HG03039 (cell line): ENCODE data around the gene NELL1.

ENCODE experiments used
- ATAC-seq: cut with Tn5 transposase; IDR thresholded peaks from one replicate; pipeline ENCODE4 v1.9.1; 2021; ENCODE audit warnings: mild to moderate bottlenecking, moderate library complexity; ENCODE audit not compliant: unreplicated experiment

Gene NELL1

DNA sequence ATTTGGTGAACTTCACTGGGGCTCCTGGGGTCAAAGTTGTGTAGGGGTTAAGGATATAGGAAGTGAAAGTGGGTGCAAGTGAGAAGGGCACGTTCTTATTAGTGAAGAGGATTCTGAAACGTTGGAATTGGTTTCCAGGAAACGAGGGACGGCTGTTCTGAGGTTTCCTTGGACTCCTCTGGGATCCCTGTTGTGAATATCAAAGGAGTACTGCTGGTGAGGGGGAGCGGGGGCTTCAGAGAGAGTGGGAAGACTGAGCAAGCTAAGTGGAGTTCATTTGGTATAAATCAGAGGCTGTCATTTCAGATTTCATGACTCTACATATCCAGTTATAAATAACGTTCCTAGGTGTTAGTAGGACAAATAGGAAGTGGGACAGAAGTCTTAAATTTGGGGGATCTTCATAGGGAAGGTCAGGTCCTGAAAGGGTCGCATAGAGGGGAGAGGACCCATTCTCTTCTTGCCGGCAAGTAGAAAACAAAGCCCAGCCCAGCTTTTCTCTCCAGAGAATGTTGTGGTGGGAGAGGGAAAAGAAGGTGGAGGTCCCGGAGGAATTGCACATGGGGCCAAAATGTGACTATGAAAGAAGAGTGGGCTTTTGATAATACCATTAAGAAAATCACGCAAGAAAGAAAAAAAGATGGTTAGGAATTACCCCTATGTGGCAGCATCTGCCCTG, 1.1 kb upstream of the NELL1 start:
- no peak for ATAC-seq

DNA sequence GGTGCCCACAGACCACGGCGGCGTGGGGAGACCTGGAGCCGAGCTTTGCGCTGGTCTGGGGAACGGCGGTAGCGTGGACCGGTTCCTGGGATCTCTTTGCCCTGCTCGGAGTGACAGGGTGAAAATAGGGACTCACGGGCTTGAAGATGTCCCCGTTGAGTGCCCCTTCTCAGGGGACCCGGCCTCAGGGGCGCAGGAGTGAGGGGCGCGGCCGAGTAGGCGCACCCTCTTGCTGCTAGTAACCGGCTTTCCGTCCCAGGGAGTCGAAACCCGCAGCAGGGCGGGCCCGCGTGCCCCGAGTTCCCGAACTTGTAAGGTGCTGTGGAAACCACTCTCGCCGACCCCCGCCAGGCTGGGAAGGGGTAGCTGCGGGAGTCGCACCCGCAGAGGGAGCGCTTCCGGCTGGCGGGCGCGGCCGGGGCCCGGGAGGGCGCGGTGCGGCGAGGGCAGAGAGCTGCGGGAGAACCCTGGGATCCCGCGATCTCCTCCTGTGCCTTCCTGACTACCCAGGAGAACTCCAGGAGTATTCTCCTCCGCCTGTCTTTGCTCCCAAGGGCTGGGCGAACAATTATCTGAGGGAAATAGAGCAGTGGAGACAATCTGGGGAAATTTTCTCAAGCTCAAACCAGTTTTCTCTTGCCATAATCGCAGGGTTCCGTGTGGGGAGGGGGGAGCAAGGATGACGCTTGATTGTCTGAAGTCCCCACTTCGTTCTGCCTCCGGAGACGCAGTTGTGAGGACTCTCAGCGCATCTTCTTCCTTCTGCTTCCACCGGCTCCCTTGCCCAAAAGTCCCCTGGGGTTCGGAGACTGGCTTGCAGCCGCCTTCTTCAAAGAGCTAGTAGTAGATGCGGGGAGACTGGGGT, 666 bp downstream of the NELL1 start:
- ATAC-seq = no peak

GRCh38 chr11:20670932-20671403, 1.6 kb downstream of the NELL1 start:
- no peak for ATAC-seq

- no peak for ATAC-seq
These were observed 2.6 kb downstream of the NELL1 start for GRCh38 chr11:20671856-20672546.

DNA sequence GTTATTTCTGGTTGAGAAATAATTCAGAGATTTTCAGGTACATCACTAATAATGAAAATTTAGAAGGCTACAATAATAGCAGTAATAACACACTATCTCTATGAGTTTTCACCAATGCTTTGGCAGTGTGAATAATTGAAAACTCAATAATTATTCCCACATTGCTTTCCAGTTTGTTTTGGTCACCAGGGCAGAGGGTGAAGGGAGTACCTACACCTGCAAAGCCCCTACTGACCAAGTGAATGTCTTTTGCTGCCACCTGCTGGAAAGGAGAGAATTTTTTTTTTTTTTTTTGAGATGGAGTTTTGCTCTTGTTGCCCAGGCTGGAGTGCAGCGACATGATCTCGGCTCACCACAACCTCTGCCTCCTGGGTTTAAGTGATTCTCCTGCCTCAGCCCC, 3.2 kb downstream of the NELL1 start:
- ATAC-seq = no peak

DNA sequence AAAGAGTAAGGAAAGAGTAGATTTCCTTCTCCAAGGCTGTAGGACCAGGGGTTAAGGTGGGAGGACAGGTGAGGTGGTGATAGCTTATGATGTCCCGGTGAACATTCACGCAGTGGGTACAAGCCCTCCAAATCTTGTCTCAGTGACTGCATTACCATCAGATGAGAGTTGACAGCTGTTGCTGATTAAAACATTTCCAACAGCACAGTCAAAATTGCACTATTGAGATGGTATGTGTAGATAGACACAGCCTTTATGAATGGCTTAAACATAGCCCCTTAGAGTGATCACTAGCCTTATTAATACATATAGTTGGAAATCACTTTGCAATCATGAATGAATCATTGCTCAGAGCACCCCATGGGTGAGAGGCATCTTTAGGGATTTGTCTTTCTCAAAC, 7.3 kb downstream of the NELL1 start:
- no peak for ATAC-seq

GRCh38 chr11:20688761-20689160, 19.4 kb downstream of the NELL1 start:
- ATAC-seq = no peak

- ATAC-seq = no peak
These were observed 38.5 kb downstream of the NELL1 start for GRCh38 chr11:20707876-20708275.

GRCh38 chr11:20712912-20713311, 43.5 kb downstream of the NELL1 start:
- no peak for ATAC-seq

DNA sequence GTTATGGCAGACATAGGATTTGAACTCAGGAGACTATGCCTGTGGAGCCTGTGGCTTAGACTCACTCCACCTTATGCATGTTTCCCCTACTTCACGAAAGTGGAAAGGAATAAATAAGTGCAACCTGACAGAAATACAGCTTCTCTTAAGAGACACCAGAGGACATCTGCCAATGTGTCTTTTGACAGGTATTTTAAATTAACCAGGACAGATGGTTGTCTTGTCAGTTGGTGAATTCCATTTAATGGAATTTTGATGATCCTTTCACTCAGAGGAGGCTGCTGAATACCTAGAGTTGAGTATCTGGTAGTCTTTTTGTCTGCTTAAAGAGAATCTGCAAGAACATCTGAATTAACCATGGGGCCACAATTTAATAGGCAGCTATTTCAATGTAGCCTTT, 46.1 kb downstream of the NELL1 start:
- no peak for ATAC-seq

GRCh38 chr11:20715931-20716330, 46.5 kb downstream of the NELL1 start:
- ATAC-seq = no peak

GRCh38 chr11:20719821-20720220, 50.4 kb downstream of the NELL1 start:
- ATAC-seq = no peak

DNA sequence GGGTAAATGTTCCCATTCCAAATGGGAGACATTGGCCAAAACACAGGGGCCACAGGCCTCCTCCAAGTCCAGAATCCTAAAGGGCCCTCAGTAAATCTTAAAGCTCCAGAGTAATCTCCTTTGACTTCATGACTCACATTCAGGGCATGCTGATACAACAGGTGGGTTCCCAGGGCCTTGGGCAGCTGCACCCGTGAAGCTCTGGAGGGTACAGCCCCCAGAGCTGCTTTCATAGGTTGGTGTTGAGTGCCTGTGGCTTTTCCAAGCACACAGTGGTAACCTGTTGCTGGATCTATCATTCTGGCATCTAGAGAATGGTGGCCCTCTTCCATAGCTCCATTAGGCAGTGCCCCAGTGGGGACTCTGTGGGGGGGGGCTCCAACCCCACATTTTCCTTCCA, 54.0 kb downstream of the NELL1 start:
- ATAC-seq = no peak

DNA sequence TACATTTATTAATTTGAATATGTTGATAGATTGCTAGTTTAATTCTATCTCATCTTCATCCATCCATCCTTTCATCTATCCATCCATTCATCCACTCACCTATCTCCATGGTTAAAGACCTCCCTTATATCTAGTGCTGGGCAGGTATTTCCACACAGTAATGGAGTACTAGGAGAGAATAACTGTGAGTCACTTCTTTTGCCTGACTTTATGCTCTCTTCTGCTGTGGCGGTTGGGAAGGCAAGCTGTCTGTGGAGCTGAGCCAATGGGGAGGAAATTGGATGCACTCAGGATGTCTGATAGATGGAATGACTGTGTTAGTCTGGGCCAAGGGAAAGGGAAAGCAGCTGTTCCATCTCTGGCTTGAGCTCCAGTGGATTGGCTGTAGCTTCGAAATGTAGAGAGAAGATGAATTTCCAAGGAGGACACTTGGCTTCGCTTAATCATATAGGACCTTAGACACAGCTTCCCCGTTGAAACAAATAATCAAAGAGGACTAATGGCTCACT, 60.3 kb downstream of the NELL1 start:
- no peak for ATAC-seq

GRCh38 chr11:20731676-20732215, 62.4 kb downstream of the NELL1 start:
- ATAC-seq = no peak

GRCh38 chr11:20739107-20739506, 69.7 kb downstream of the NELL1 start:
- ATAC-seq = no peak

DNA sequence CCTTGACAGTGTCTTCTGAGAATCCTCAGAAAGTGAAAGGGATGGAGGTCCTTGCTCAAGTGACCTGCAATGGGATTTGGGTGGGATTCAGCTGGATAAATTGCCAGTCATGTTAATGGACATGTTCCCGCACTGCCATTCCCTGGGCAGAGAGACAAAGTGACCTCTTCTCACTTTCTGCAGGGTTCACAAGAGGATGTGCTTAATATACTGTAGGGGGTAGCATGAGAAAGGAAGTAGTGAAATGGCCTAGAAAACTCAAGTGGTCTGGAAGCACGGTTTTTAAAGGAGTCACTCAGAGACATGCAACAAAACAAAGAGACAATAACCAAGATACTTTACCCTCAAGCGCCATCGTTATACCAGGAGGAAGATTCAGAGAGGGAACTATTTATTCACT, 70.2 kb downstream of the NELL1 start:
- no peak for ATAC-seq

DNA sequence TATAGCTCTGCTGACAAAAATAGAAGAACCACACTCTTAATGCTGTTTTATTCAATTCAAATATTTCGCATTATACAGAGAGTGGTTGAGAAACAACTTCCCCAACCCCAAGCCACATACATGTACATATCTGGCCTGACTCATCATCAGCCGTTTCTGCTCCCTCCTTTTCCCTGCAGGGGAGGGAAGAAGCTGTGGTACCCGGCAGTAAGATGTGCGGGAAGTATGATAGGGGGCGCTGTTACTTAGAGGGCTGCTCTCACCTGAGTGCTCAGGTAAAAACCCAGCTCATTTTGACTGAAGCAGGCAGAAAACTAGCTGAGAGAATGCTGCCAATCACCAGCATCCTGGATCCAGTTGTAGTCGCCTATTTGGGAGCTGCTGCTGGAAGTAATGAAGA, 85.5 kb downstream of the NELL1 start:
- no peak for ATAC-seq

DNA sequence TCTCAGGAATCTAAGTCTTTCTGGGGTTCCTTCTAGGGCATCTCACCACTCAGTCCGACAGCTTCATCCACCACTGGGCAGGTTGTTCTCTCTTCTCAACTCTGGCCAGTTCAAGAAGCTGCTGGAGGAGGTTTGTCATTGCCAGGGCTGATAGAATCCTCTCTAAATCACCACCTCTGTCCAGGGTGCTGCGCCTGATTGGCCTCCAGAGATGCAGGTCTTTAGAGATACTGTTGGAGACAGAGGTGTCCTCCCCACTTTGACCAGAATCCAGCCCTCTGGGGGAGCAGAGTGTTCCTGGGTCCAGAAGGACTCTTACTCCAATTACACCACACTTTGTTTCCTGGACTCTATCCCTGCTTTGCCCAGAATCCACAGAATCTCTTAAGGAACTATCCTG, 90.2 kb downstream of the NELL1 start:
- no peak for ATAC-seq

GRCh38 chr11:20760811-20761210, 91.4 kb downstream of the NELL1 start:
- ATAC-seq = no peak
